Endothelial cell of umbilical vein (primary cell): Measurements from ENCODE around the gene BRF1.

Experiments used
- CTCF ChIP-seq, 2 donors: IDR thresholded peaks; 1 replicate in 1 of 2; 2 replicates in 1 of 2; pipeline ENCODE4 v1.5.1; 2011; ENCODE audit warnings: low read length in 2 of 2, mild to moderate bottlenecking in 2 of 2, moderate library complexity in 2 of 2, control low read depth in 1 of 2, inconsistent platforms in 1 of 2, low read depth in 1 of 2; ENCODE audit not compliant: insufficient read depth in 1 of 2; ENCODE audit errors: extremely low read depth in 1 of 2
- EZH2 ChIP-seq: IDR thresholded peaks from 2 replicates; pipeline ENCODE4 v1.6.1; 2012; ENCODE audit warnings: borderline replicate concordance, low read depth, mild to moderate bottlenecking, moderate library complexity, low read length, inconsistent platforms; ENCODE audit not compliant: severe bottlenecking
- MYC ChIP-seq: IDR thresholded peaks from one replicate; pipeline ENCODE4 v1.6.1; 2011; ENCODE audit warnings: mild to moderate bottlenecking, low read depth, low read length
- POLR2A ChIP-seq: IDR thresholded peaks from 2 replicates; pipeline ENCODE4 v1.6.1; 2012; ENCODE audit warnings: low read depth, mild to moderate bottlenecking, control low read depth, low read length
- TF ChIP-seq, protein P1 (sequence below): IDR thresholded peaks from 2 replicates; pipeline ENCODE4 v1.6.1; 2011; ENCODE audit not compliant: insufficient read depth, insufficient read length

GRCh38 chr14:105179191-105179590 lies 121.6 kb downstream of the BRF1 start:
- no peak for TF ChIP-seq CTCF (IDR thresholded peaks at IDR 0.05; ENCODE audit: extremely low read depth in 1 of 2, insufficient read depth in 1 of 2, low read depth in 1 of 2, low read length in 2 of 2)
- TF ChIP-seq EZH2 = no peak
- no peak for TF ChIP-seq POLR2A
- TF ChIP-seq, protein P1, sequence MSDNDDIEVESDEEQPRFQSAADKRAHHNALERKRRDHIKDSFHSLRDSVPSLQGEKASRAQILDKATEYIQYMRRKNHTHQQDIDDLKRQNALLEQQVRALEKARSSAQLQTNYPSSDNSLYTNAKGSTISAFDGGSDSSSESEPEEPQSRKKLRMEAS = no peak
- no peak for TF ChIP-seq MYC
